GM10248 (cell line): ENCODE measurements around the gene NGFR.
"Not testable (repeated sequence)": the region's sequence is repeated elsewhere in the genome, so short reads cannot be mapped to it uniquely, and the experiment has no call there.

ENCODE experiments used
- CTCF ChIA-PET: fragments of 300-600 bp; sonication (Branson Sonifier 250); formaldehyde crosslinking; extraction: SDS; loops from one replicate; lab custom pipeline; 2021; ENCODE audit warnings: antibody characterized with exemption; lab: Yijun Ruan, JAX
- POLR2A ChIA-PET: fragments of 350-650 bp; sonication (Branson Sonifier 250); formaldehyde crosslinking; extraction: SDS; loops from one replicate; lab custom pipeline; 2020; ENCODE audit warnings: antibody characterized with exemption; lab: Yijun Ruan, JAX
- DNase-seq: peaks from one replicate; pipeline ENCODE4 v3.0.0; 2012; ENCODE audit errors: extremely low spot score
- TF ChIP-seq, protein P1 (sequence below): IDR thresholded peaks from 2 replicates; pipeline ENCODE4 v1.5.1; 2012; ENCODE audit warnings: mild to moderate bottlenecking, low read depth; ENCODE audit errors: extremely low read depth, missing control alignments, control extremely low read depth

NGFR gene

GRCh38 chr17:49497148-49498028 is 2.3 kb downstream of the NGFR start:
- CTCF ChIA-PET: interaction anchor here (0.7 to 11.0 kb wide), 20 partner anchors 8 to 63 kb away, joined by 3 to 95 read pairs (median 4); no protein-coding TSS in a partner anchor
- TF ChIP-seq, protein P1, sequence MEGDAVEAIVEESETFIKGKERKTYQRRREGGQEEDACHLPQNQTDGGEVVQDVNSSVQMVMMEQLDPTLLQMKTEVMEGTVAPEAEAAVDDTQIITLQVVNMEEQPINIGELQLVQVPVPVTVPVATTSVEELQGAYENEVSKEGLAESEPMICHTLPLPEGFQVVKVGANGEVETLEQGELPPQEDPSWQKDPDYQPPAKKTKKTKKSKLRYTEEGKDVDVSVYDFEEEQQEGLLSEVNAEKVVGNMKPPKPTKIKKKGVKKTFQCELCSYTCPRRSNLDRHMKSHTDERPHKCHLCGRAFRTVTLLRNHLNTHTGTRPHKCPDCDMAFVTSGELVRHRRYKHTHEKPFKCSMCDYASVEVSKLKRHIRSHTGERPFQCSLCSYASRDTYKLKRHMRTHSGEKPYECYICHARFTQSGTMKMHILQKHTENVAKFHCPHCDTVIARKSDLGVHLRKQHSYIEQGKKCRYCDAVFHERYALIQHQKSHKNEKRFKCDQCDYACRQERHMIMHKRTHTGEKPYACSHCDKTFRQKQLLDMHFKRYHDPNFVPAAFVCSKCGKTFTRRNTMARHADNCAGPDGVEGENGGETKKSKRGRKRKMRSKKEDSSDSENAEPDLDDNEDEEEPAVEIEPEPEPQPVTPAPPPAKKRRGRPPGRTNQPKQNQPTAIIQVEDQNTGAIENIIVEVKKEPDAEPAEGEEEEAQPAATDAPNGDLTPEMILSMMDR: no peak
- POLR2A ChIA-PET: no interaction called here
- no peak for DNase-seq

DNA sequence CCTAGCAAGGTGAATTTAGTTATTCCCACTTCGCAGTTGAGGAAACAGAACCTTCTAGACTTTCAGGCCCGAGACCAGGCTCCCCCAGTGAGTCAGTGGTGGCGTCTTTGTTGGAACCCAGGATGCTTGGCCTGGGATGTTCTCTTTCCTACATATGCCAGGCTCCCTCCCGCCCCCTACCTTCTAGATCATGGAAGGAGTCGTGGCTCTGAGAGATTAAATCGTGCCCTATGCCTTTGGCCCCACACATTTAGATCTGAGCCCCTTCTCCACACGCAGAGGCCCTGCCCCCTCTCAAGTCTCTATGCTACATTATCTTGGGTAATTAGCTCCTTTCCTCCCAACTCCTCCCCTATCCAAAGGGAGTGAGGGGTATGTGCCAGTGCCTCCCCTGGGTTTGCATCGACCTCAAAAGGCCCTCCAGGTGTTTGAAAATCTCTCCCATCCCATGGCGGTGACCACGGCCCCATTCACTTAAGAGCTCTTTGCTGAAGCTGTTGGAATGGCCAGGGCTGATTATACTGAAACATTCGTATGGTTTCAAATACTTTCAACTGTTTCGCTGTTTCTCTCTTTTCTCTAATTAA is 3.0 kb downstream of the NGFR start:
- CTCF ChIA-PET: interaction anchor here (1.1 to 11.0 kb wide), 6 partner anchors 9 to 59 kb away, joined by 3 to 95 read pairs (median 10); no protein-coding TSS in a partner anchor

DNA sequence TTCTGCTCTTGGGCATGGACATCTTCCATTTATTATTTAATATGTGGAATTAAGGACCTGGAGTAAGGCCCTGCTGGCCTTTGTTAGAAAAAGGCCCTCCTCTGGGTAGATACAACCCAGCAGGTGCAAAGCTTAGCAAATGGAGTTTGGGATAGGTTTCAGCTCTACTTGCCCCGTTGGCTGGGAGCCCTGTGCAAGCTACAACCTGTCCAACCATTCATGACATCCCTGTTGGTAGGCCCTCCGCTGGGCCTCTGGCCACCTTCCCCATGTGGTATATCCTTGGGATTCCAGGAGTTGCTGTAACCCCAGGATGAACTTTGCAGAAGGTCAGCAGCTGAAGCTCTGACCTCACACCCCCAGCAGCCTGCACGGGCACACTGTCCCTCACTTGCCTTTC is 6.4 kb downstream of the NGFR start:
- CTCF ChIA-PET: interaction anchor here (1.3 to 11.0 kb wide), 3 partner anchors 10 to 194 kb away, joined by 3 to 95 read pairs (median 87); no protein-coding TSS in a partner anchor
- TF ChIP-seq, protein P1: no peak
- DNase-seq: no peak
- POLR2A ChIA-PET: no interaction called here

More for the DNA sequence above, 3.0 kb downstream of the NGFR start:
- DNase-seq: no peak
- TF ChIP-seq, protein P1: no peak
- POLR2A ChIA-PET: no interaction called here

DNA sequence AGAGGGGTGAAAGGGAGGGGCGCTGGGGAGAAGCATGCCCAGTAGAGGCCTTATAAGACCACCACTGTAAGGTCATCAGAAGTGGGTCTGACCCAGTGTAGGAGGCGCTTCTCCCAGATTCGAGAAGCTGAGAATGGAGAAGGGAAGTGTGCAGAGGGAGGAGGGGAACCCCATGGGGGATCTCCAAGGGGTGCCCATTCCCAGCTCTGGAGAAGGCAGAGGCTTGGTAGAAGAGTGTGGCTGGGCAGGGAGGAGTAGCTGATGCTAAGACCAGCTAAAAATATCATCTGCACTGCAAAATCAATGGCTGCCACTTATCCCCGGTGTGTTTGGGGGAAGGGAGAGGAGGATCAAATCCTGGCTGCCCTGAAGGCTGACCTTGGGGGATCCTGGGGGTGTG is 7.2 kb downstream of the NGFR start:
- ChIA-PET CTCF (interaction anchor here (1.3 to 11.0 kb wide), 3 partner anchors 9 to 194 kb away, joined by 3 to 95 read pairs (median 87); no protein-coding TSS in a partner anchor), POLR2A (no interaction called here)
- DNase-seq: no peak
- TF ChIP-seq, protein P1: no peak

- CTCF ChIA-PET: interaction anchor here (1.3 to 11.0 kb wide), 3 partner anchors 8 to 193 kb away, joined by 3 to 95 read pairs (median 87); no protein-coding TSS in a partner anchor
- POLR2A ChIA-PET, DNase-seq: not testable (repeated sequence)
Measured at GRCh38 chr17:49502680-49503079, 7.6 kb downstream of the NGFR start.

GRCh38 chr17:49504369-49504768 is 9.3 kb downstream of the NGFR start:
- ChIA-PET CTCF (interaction anchor here (1.3 to 2.2 kb wide), 2 partner anchors 11 to 53 kb away, joined by 3 to 9 read pairs; no protein-coding TSS in a partner anchor), POLR2A (no interaction called here)
- DNase-seq: no peak
- TF ChIP-seq, protein P1: no peak
